DND-41 (cell line): ENCODE data around the gene ZNF860.
A peak's percentile ranks its signal among the peaks of the same experiment; 100 is the strongest.
"Not testable (repeated sequence)": the region's sequence is repeated elsewhere in the genome, so short reads cannot be mapped to it uniquely, and the experiment has no call there.

Experiments used
- ATAC-seq: fragments of 200-7000 bp; cut with Tn5 transposase; 3 replicates; pipeline ENCODE4 v1.9.1; 2021; ENCODE audit warnings: low read depth; ENCODE audit not compliant: insufficient read depth
- DNase-seq: peaks from one replicate; pipeline ENCODE4 v3.0.0-alpha.2; 2020
- H2AFZ ChIP-seq: 2 replicates; pipeline ENCODE4 v1.6.0; 2012; ENCODE audit warnings: low read depth, low read length
- H3K27ac ChIP-seq: 2 replicates; pipeline ENCODE4 v1.5.1; 2012; ENCODE audit warnings: low read length, inconsistent platforms
- H3K27me3 ChIP-seq: fragments of 200-600 bp; sonication (generic); 2 replicates; pipeline ENCODE4 v1.6.0; 2012; ENCODE audit warnings: low read length, mild to moderate bottlenecking, inconsistent platforms; ENCODE audit not compliant: insufficient read depth, poor library complexity
- H3K36me3 ChIP-seq: 2 replicates; pipeline ENCODE4 v1.5.1; 2012; ENCODE audit warnings: low read length, inconsistent platforms; ENCODE audit not compliant: insufficient read depth
- H3K4me1 ChIP-seq: 2 replicates; pipeline ENCODE4 v1.5.1; 2012; ENCODE audit warnings: mild to moderate bottlenecking, low read length; ENCODE audit not compliant: insufficient read depth
- H3K4me2 ChIP-seq: 2 replicates; pipeline ENCODE4 v1.6.0; 2012; ENCODE audit warnings: mild to moderate bottlenecking, moderate library complexity, low read length, inconsistent platforms; ENCODE audit not compliant: insufficient read depth
- H3K4me3 ChIP-seq, 2 experiments: fragments of 200-600 bp in 1 of 2; shearing (Covaris generic) in 1 of 2; 2 replicates each; pipeline ENCODE4 v1.5.1; 2012 to 2016; ENCODE audit warnings: inconsistent platforms in 2 of 2, low read length in 2 of 2, mild to moderate bottlenecking in 2 of 2, low read depth in 1 of 2, moderate library complexity in 1 of 2
- H3K79me2 ChIP-seq: 2 replicates; pipeline ENCODE4 v1.6.0; 2012; ENCODE audit warnings: low read length, inconsistent platforms; ENCODE audit not compliant: insufficient read depth
- H3K9ac ChIP-seq: 2 replicates; pipeline ENCODE4 v1.6.0; 2012; ENCODE audit warnings: low read depth, mild to moderate bottlenecking, inconsistent platforms, low read length, moderate library complexity
- H3K9me3 ChIP-seq: 2 replicates; pipeline ENCODE4 v1.5.1; 2012; ENCODE audit warnings: low read length, moderate library complexity, mild to moderate bottlenecking, inconsistent platforms; ENCODE audit not compliant: insufficient read depth, severe bottlenecking
- H4K20me1 ChIP-seq: 2 replicates; pipeline ENCODE4 v1.6.0; 2012; ENCODE audit warnings: low read length; ENCODE audit not compliant: insufficient read depth
- CTCF ChIP-seq: IDR thresholded peaks from 2 replicates; pipeline ENCODE4 v1.5.1; 2012; ENCODE audit warnings: borderline replicate concordance, low read length, moderate library complexity, mild to moderate bottlenecking; ENCODE audit not compliant: poor library complexity, severe bottlenecking; ENCODE audit errors: extremely low read depth
- EZH2 ChIP-seq: IDR thresholded peaks from 3 replicates; pipeline ENCODE4 v1.6.1; 2012; ENCODE audit warnings: borderline replicate concordance, low read depth, mild to moderate bottlenecking, moderate library complexity, low read length, inconsistent platforms; ENCODE audit not compliant: severe bottlenecking

The ZNF860 gene

GRCh38 chr3:32009957-32010356, 28.4 kb downstream of the ZNF860 start:
- Histone ChIP-seq H3K4me1 (peaks cover 4% of the 10 kb centered on the region; the same call in 1 of the 2 replicates), H2AFZ (no peak overlapping the region), H3K4me3 (no peak overlapping the region), H3K36me3 (no peaks in the 10 kb centered on the region), H3K4me2 (no peak overlapping the region), H3K9ac (no peak overlapping the region), H3K27me3 (no peaks in the 10 kb centered on the region), H4K20me1 (no peaks in the 10 kb centered on the region), H3K27ac (no peak overlapping the region), H3K9me3 (no peaks in the 10 kb centered on the region), H3K79me2 (no peaks in the 10 kb centered on the region)
- no peak for TF ChIP-seq EZH2
- TF ChIP-seq CTCF, result no peak
- ATAC-seq, result peak; percentile 60; the same call in 2 of the 3 replicates
- DNase-seq, result peak; percentile 27

- DNase-seq, H3K4me1 ChIP-seq, H3K9me3 ChIP-seq, H3K27me3 ChIP-seq, H3K27ac ChIP-seq, H2AFZ ChIP-seq, H3K9ac ChIP-seq, H4K20me1 ChIP-seq, H3K36me3 ChIP-seq, ATAC-seq, H3K4me3 ChIP-seq, H3K4me2 ChIP-seq, H3K79me2 ChIP-seq: not testable (repeated sequence)
- peak; percentile 4 for TF ChIP-seq CTCF
Observed at GRCh38 chr3:32010699-32011098, 29.1 kb downstream of the ZNF860 start.

- H3K79me2 ChIP-seq, H2AFZ ChIP-seq, H3K9ac ChIP-seq, H3K36me3 ChIP-seq, H4K20me1 ChIP-seq, H3K27me3 ChIP-seq, H3K4me3 ChIP-seq, ATAC-seq, DNase-seq, H3K4me1 ChIP-seq, H3K4me2 ChIP-seq, H3K27ac ChIP-seq, H3K9me3 ChIP-seq: not testable (repeated sequence)
Observed at GRCh38 chr3:32015638-32016037, 34.1 kb downstream of the ZNF860 start.

GRCh38 chr3:32017286-32017685, 35.7 kb downstream of the ZNF860 start:
- no peak overlapping the region for H3K9ac ChIP-seq
- no peak for ATAC-seq
- H3K36me3 ChIP-seq, result no peaks in the 10 kb centered on the region
- no peak overlapping the region for H3K27ac ChIP-seq
- DNase-seq, result no peak
- no peaks in the 10 kb centered on the region for H4K20me1 ChIP-seq
- TF ChIP-seq CTCF, result no peak
- TF ChIP-seq EZH2, result no peak
- H3K4me3 ChIP-seq, result no peak overlapping the region
- no peaks in the 10 kb centered on the region for H3K4me1 ChIP-seq
- H3K79me2 ChIP-seq, result no peaks in the 10 kb centered on the region
- no peaks in the 10 kb centered on the region for H3K27me3 ChIP-seq
- no peak overlapping the region for H3K4me2 ChIP-seq
- H3K9me3 ChIP-seq, result no peaks in the 10 kb centered on the region
- no peak overlapping the region for H2AFZ ChIP-seq
